Suppressor macrophage (primary cell): ENCODE results near the gene COL13A1.
A peak's percentile ranks its signal among the peaks of the same experiment; 100 is the strongest.

Source experiments
- DNase-seq, 4 experiments: peaks; one replicate each; pipeline ENCODE4 v3.0.0-alpha.2; 2020 to 2022

Gene COL13A1

GRCh38 chr10:69868821-69869220 lies 67.1 kb downstream of the COL13A1 start:
- no peak for DNase-seq

GRCh38 chr10:69869291-69869961 lies 67.7 kb downstream of the COL13A1 start:
- no peak for DNase-seq

- DNase-seq, result no peak
Measured at GRCh38 chr10:69870591-69870990, 68.9 kb downstream of the COL13A1 start.

- no peak for DNase-seq
Measured at GRCh38 chr10:69871074-69871473, 69.4 kb downstream of the COL13A1 start.

DNA sequence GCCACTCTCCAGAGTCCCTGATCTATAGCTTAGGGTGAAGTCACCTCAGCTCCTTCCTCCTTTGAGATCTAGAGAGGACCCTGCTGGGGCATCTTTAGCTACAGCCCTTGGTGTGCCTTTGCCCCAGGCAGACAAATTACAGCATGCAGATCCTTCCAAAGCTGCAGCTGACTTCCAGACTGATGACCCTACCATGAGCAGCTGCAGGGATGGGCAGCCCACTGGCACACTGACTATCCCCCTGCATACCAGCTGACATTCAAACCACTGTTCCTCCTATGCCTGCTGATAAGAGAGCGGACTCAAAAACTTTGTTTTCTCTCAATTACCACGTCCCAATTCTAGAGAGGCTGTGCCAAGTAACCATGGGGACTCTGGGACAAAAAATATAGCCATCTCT lies 70.6 kb downstream of the COL13A1 start:
- DNase-seq, result no peak

DNA sequence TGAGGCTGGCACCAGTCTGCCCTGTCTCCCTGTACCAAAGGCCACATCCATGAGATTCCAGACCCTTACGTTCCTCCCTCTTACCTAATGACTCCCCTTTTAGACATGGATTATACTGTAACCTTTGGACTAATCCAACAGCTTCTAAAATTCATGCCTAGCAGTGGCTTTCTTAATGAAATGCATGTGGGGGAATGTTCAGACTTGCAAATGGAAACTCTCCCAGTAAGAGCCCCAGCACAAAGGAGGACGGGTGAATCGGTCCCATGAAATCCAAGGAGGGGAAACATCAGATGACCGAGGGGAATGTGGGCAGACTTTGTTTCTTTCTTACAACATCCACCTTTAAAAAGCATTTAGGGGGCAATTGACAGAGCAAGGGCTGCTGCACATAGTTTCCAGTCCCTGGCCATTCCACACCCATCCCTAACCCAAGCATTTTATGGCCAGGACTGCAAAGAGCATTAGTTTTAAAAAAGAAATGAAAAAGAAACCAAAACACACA lies 71.5 kb downstream of the COL13A1 start:
- DNase-seq, result no peak

DNA sequence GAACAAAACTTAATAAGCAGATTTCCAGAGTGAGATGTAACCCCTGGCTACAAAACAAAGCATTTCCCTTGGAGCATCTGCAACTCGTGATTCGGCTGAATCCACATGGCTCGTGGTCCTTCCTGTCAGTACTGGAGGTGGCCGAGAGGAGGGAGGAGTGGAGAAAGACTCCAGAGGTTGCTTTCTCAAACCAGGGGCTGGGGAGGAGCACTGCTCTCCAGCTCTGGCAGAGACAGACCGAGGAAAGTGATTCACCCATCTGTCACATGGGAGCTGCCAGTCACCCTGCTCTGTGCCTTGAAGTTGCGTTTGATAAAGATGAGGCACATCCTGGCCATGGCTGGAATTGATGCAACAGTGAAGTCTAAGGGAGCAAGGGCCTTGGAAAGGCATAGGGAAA lies 72.7 kb downstream of the COL13A1 start:
- no peak for DNase-seq

GRCh38 chr10:69875856-69876255 lies 74.2 kb downstream of the COL13A1 start:
- DNase-seq, result no peak

DNA sequence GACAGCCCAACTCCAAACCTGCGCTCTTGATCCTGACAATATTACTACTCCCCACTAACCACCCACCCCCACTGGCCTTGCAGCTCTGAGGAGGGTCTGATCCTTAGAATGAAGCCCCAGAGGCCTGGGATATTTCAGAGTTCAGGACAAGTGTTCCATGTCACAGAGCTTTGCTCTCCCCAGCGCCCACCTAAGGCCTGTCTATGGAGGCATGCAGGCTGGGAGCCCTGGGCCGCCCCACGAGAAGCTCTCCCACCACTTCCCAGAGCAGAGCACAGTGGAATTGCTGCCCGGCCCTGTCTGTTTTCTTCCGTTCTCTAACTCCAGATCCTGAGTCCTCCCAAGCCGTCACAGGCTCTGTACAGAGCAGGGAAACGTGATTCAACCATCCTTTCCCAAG lies 74.6 kb downstream of the COL13A1 start:
- DNase-seq, result no peak

GRCh38 chr10:69876931-69877330 lies 75.2 kb downstream of the COL13A1 start:
- no peak for DNase-seq

DNA sequence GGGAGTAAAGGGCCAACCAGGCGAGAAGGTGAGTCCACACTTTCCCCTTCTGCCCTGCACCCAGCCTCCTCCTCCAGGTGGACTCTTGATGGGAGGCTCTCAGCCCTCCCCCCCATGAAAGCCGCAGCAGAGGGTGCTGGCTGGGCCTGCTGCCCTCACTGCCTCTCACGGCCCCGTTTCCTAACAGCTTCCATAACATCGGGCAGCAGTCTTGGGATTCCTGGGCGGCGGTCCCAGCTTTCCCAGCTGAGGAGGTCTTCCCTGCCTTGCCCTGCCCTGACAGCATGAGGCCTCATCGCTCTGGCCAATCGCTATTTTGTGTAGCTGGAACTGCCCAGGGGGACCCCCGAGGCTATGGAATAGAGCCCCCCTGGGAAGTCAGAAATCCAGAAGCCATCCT lies 76.3 kb downstream of the COL13A1 start:
- no peak for DNase-seq

DNA sequence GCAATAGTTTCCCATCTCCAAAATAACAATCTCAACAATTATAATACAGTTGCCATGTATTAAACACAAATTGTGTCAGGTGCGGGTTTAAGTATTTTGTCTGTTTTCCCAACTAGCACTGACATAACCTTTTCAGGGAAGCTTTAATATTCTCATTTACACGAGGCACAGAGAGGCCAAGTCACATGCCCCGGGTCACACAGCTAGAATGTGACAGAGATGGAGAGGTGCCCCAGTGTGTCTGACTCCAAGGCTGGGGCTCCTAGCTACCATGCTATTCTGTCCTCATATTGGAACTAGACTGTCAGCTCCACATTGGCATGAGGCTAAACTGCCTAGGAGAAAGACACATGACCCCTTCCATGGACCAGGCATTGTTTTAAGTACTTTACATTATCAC lies 77.2 kb downstream of the COL13A1 start:
- no peak for DNase-seq

DNA sequence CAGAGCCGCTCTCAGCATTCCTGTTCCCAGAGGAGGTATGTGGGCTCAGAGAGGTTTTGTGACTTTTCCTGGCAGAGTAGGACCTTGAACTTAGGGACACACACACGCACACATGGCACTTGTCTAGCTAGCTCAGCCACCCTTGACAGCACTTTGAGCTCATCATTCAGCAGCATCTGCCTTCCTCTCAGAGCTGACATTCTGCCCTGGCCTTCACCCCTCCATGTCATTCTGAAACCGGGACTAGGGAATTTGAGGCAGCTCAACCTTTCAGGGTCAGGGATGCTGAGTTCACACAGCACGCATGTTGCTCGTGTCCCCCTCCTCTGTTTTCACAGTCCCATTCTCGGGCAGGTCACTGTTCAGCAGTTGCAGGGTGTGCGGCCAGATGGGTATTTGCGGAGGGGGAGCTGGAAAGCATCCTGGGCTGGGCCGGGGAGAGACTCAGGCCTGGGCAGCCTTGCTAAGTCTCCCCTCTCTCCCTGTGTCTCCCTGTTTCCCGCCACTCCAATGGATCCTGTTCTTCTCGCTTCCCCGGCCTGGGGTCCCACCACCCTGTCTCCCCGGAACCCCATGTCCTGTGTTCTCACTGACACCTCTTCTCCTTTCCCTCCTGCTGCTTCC lies 78.0 kb downstream of the COL13A1 start:
- DNase-seq, result no peak

GRCh38 chr10:69880301-69881081 lies 78.8 kb downstream of the COL13A1 start:
- no peak for DNase-seq

- DNase-seq, result no peak
Measured at GRCh38 chr10:69881202-69881601, 79.5 kb downstream of the COL13A1 start.

GRCh38 chr10:69883310-69884023 lies 81.8 kb downstream of the COL13A1 start:
- no peak for DNase-seq

DNA sequence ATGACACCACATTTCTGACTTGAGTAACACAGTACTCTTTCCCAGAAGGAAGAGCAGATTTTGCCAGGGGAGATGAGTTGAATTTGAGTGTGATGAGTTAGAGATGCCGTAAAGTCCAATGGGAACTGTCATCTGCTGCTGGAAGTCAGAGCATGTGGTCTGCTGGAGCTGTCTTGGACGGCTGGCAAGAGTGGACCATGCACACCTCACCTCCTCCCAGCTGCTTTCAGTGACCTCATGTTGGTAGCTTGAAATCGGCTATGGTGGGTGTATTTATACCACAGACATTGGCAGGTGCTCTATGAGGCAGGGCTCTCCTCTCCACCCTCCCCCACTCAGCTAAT lies 82.3 kb downstream of the COL13A1 start:
- DNase-seq, result no peak

GRCh38 chr10:69884686-69885085 lies 83.0 kb downstream of the COL13A1 start:
- no peak for DNase-seq

DNA sequence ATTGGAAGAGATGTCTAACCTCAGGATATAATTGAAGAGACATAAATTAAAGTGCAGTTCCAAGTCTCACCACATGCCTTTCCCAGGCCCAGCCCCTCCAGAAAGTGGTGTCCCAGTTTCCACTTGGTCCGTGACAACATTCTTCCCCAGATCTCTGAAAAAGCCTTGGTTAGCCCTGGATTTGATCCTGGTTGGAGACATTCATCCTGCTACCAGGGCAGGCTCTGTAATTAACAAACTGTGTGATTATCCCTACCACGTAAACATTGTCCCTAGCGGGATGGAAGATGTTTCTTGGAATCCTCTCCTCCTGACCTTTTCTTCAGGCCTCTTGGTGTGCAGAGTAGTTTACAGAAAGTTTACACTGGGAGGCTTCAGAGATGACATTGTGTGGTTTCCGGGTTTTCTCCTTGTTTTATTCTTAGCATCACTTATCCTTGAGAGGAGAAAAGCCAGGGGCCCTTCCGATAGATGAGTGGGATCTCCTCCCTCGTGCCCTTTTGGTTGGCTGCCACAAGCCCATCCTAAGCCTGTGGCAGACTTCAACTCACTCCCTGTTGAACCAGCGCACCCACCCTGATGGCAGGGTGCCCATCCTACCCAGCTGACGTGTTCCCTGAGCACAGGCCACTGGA lies 83.8 kb downstream of the COL13A1 start:
- peak in 1 of 4 experiments; percentile 10 for DNase-seq

GRCh38 chr10:69888882-69889584 lies 87.3 kb downstream of the COL13A1 start:
- no peak for DNase-seq

GRCh38 chr10:69890065-69890847 lies 88.5 kb downstream of the COL13A1 start:
- no peak for DNase-seq
